Neural progenitor cell (in vitro differentiated cells): ENCODE results near the gene AKT1.

Experiments
- EZH2 ChIP-seq: fragments of 200-600 bp; sonication (generic); IDR thresholded peaks from 2 replicates; pipeline ENCODE4 v1.6.1; 2017; ENCODE audit warnings: antibody characterized with exemption, mild to moderate bottlenecking, moderate library complexity
- EZH2phosphoT487 ChIP-seq: fragments of 200-600 bp; sonication (generic); IDR thresholded peaks from 2 replicates; pipeline ENCODE4 v1.6.1; 2017; ENCODE audit warnings: antibody characterized with exemption
- TF ChIP-seq, protein P1 (sequence below): fragments of 200-600 bp; sonication (generic); IDR thresholded peaks from 2 replicates; pipeline ENCODE4 v1.5.1; 2017; ENCODE audit warnings: antibody characterized with exemption, mild to moderate bottlenecking

DNA sequence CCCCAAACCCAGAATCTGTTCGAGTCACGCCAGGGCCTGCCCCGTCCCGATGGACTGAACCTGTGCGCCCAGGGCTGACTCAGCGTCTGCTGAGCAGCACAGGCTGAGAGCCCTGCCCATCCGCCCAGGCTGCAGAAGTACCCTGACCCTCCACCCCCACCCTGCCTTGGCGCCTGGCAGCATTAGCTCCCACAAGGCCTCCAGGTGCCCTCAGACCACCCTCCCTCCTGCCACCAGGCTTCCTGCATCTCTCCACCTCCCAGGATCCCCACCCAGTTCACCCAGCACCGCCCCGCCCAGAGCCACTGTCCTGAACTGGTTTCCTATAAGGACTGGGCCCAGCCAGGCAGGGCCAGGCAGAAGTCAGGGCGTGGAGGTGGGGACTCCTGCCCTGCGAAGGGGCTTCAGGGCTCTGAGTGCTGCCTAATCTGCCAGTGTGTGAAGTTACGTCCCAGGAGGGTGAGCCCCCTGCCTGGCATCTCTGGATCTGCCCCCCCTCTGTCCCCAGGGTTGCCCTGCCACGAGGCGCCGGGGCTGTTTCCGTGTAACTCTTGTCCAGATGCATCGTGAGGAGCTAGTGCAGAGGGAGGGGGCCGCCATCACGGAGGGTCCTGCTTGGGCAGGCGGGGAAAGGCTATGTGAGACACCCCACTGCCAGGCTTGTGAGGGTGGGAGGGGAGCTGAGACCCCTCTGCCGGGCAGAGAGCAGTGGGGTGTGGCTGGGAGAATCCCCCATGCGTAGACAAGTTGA is 62.4 kb downstream of the AKT1 start:
- TF ChIP-seq, protein P1, sequence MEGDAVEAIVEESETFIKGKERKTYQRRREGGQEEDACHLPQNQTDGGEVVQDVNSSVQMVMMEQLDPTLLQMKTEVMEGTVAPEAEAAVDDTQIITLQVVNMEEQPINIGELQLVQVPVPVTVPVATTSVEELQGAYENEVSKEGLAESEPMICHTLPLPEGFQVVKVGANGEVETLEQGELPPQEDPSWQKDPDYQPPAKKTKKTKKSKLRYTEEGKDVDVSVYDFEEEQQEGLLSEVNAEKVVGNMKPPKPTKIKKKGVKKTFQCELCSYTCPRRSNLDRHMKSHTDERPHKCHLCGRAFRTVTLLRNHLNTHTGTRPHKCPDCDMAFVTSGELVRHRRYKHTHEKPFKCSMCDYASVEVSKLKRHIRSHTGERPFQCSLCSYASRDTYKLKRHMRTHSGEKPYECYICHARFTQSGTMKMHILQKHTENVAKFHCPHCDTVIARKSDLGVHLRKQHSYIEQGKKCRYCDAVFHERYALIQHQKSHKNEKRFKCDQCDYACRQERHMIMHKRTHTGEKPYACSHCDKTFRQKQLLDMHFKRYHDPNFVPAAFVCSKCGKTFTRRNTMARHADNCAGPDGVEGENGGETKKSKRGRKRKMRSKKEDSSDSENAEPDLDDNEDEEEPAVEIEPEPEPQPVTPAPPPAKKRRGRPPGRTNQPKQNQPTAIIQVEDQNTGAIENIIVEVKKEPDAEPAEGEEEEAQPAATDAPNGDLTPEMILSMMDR = no peak
- TF ChIP-seq EZH2phosphoT487 (no peak), EZH2 (no peak)
